ENCODE data around the gene HS3ST2.
"Not testable (repeated sequence)": the region's sequence is repeated elsewhere in the genome, so short reads cannot be mapped to it uniquely, and the experiment has no call there.

The HS3ST2 gene

DNA sequence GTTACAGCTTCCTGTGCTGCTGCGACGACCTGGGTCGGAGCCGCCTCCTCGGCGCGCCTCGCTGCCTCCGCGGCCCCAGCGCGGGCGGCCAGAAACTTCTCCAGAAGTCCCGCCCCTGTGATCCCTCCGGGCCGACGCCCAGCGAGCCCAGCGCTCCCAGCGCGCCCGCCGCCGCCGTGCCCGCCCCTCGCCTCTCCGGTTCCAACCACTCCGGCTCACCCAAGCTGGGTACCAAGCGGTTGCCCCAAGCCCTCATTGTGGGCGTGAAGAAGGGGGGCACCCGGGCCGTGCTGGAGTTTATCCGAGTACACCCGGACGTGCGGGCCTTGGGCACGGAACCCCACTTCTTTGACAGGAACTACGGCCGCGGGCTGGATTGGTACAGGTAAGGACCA, 746 bp downstream of the HS3ST2 start:
- no peak for DNase-seq

- DNase-seq = no peak
Measured at GRCh38 chr16:22815863-22816262, 1.9 kb downstream of the HS3ST2 start.

- no peak for DNase-seq
Measured at GRCh38 chr16:22816475-22816874, 2.5 kb downstream of the HS3ST2 start.

GRCh38 chr16:22818736-22819135, 4.8 kb downstream of the HS3ST2 start:
- DNase-seq = not testable (repeated sequence)

DNA sequence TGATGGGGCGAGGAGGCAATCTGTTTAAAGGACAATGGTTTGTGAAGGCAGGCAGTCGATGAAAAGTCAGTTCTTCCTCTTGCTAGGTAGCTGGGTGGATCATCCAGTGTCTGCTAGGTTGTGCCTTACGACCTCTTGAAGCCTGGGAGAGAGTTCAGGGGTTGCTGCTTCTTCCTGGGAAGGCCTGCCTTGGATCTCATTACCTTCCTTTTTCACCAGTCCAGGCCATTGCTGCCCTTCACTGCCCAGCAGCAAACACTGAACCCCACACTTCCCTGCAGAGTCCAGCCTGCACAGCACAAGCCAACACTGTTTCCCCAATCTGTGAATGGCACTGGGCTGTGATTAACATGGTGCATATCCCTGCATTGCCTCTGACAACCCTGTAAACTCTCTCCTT, 24.7 kb downstream of the HS3ST2 start:
- no peak for DNase-seq

DNA sequence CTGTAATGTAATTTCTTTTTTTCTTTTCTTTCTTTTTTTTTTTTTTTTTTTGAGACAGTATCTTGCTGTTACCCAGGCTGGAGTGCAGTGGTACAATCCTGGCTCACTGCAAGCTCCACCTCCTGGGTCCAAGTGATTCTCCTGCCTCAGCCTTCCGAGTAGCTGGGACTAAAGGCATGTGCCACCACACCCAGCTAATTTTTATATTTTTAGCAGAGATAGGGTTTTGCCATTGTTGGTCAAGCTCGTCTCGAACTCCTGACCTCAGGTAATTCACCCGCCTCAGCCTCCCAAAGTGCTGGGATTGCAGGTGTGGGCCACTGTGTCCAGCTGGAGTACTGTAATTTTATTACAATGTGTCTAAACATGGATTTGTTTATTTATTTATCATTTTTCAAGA, 28.1 kb downstream of the HS3ST2 start:
- not testable (repeated sequence) for DNase-seq

DNA sequence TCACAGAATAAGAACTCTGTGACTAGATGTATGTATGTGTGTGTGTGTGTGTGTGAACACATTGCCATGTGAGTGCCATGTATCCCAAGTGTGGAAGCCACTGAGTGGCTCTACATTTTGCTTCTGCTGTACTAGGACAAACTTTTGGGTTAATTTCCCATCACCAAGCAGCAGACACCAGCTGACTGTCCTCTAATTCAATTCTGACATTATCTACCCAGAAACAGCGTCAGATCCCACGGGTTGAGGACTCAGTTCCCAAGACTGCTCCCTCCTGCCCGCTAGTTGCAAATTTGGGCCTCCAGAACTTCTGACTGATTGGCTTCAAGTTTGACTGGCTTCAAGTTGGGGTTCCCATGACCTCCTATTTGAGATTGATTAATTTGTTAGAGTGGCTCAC, 29.2 kb downstream of the HS3ST2 start:
- no peak for DNase-seq

DNA sequence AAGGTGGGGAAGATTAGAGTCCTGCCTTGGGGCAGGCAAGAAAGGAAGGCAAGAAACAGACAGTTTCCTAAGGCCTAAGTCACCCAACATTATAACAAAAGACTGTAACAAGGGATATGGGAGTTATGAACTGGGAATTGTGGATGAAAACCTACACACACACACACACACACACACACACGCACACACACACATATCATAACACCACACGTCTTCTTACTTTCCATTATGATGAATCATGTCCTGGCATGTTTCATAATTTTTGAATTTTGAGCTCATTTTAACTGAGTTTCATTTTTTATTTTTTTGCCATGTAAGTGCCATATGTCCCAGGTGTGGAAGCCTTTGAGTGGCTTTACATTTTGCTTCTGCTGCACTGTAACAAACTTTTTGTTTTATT, 29.9 kb downstream of the HS3ST2 start:
- DNase-seq = no peak

DNA sequence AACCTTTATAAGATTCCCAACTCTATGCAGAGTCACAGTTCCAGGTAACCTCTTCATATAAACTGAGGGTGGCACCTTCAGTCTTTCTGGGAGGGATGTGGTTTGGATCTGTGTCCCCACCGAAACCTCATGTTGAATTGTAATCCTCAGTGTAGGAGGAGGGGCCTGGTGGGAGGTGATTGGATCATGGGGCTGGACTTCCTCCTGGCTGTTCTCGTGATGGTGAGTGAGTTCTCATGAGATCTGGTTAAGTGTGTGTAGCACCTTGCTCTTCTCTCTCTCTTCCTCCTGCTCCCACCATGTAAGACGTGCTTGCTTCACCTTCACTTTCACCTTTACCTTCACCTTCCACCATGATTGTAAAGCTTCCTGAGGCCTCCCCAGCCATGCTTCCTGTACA, 30.5 kb downstream of the HS3ST2 start:
- DNase-seq = no peak

GRCh38 chr16:22847100-22847499, 33.1 kb downstream of the HS3ST2 start:
- no peak for DNase-seq

DNA sequence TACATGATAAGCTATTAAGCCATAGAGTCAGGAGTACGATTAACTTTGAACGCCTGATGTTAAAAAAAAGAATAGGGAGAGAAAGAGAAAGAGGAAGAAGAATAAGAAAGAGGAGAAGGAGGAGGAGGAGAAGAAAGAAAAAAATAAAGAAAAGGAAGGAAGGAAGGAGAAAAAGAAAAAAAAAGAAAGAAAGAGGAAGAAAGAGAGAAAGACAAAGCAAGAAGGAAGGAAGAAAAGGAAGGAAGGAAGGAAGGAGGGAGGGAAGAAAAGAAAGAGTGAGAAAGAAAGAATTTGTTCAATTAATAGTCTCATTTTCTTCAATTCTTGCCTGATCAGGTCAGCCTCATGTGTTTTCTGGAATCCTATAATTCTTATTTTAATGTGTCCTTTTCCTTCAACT, 33.7 kb downstream of the HS3ST2 start:
- no peak for DNase-seq

DNA sequence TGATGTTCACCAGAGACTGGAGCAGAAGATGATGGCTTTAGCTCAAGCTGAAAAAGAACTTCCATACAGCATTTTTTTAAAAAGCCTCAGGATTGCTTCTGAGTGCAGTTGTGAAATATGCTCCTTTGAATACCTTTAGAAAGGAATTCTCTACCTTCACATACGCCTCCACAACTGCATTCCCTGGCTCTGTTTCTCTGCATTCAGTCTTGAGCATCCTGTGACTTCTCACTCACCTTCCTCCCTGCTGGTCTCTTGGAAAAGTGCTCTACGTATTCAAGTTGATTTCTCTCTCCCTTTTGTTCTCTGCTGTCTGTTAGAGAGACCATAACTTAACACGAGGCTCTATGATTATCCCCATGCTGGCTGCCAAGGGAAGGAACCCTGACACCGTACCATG, 34.5 kb downstream of the HS3ST2 start:
- DNase-seq = no peak

- DNase-seq = no peak
Measured at GRCh38 chr16:22849517-22849916, 35.6 kb downstream of the HS3ST2 start.

- no peak for DNase-seq
Measured at GRCh38 chr16:22855231-22855630, 41.3 kb downstream of the HS3ST2 start.

- no peak for DNase-seq
Measured at GRCh38 chr16:22857296-22858025, 43.5 kb downstream of the HS3ST2 start.

DNA sequence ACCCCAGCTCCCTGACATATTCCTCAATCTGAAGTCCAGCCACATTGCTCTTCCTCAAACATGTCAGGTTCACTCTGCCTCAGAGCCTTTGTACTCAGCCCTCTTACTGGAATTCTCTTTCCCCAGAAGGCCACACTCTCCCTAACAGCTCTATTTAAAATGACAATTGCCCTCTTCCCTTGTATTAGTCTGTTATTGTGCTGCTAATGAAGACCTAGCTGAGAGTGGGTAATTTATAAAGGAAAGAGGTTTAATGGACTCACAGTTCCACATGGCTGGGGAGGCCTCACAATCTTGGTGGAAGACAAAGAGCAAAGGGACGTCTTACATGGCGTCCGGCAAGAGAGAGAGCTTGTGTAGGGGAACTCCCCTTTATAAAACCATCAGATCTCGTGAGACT, 46.0 kb downstream of the HS3ST2 start:
- no peak for DNase-seq

- DNase-seq = no peak
Measured at GRCh38 chr16:22861580-22861979, 47.6 kb downstream of the HS3ST2 start.

DNA sequence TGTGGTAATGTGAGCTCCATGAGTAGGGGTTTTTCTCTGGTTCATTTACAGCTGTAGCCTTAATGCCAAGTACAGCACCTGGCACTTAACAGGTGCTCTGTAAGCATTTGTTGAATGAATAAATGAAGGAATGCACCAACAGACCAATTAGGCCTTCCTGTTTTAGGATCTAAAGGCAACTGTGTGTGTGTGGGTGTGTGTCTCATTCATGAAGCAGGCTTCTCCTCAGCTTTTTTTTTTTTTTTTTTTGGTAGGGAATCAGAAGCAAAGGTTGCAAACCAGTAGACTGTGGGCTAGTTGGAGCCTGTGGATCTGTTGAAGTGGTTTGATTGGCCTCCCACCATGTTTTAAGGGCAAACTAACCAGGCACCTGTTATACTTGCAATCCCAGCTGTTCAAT, 48.1 kb downstream of the HS3ST2 start:
- DNase-seq = no peak

DNA sequence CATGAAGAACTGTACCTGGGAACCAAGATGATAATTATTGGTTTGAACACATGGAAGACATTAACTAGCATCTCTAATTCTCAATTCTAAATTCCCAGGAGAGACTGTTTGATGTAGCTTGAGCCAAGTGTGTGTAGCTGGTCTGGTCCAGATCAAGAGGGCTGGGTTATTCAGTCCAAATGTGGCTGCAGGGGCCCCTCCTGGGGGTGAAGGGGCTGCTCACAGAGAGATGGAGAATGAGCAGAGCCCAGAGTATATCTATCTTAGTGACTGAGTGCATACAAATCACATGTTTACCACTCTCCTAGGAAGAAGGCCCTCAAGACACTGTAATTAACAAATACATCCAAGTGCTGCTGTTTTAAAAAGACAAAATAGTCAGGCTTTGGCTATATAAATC, 50.4 kb downstream of the HS3ST2 start:
- no peak for DNase-seq

GRCh38 chr16:22868593-22869224, 54.7 kb downstream of the HS3ST2 start:
- DNase-seq = no peak

DNA sequence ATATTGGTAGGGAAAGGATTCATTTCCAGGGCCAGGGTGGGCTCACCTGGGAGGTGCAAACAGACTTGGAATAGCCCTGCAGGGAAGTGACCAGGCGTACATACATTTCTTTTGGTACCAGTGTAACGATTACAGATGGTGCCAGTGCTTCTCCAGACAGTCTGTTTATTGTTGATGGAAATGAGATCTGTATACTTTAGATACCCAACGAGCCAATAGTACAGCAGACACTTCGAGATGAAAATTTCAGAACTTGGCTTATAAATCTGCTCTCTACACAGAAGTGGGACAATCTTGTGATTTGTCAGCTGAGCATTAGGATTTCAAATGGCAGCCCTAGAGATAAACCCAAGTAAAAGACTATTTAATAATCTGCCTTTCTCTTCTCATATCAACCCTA, 57.9 kb downstream of the HS3ST2 start:
- no peak for DNase-seq

DNA sequence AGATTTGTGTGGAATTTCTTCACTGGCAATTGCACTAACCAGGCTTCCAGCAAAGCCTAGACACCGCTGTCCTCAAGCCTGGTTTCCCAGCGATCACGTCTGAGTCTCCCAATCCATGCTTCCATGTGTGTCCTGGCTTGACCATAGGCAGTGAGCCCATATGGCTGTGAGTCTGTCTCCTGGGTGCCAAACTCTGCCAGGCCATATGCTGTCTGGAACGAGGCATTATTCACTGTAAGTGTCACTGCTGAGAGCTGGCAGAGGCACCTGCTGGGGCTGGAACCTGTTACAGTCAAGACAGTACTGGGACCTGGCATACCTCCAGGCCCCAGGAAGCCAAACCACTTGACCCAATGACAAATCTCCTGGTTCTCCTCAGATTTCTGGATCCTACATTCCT, 60.4 kb downstream of the HS3ST2 start:
- no peak for DNase-seq

DNA sequence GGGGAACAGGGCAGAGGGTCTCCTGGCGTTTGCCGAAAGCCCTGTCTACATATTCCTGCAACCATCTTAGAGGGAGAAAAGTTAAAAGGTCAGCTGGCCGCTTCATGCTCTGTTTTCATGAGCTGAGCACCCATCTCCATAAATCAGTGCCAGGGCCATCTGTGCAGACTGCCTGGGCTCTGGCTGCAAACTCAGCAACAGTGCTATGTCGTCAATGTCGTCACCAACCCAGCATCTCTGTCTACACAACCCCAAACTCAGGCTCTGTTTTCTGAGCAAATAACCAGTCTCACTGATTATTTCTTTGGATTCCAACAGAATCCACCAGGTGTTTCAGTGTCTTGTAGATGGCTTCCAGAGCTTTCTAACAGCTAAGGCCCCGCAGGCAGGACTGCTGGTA, 65.0 kb downstream of the HS3ST2 start:
- no peak for DNase-seq

DNA sequence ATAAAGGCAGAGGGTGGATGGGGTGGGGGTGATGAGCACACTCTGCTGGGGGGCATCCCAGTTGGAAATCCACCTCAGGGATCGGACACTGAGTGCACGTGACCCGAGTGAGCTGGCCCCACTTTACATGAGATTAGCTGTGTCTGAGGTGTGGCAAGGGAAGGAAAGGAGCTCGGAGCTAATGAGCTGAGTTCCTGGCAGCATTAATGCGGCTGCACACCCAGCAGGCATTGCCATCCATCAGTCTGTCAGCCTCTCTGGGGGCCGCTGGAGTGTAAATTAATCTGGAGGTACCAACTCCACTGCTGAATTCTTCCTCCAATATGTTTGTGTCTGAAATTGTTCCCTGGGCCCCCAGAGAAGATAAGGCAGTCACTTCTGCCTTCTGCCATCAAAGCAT, 65.5 kb downstream of the HS3ST2 start:
- DNase-seq = no peak

- no peak for DNase-seq
Measured at GRCh38 chr16:22882981-22883380, 69.0 kb downstream of the HS3ST2 start.
